H9 (cell line): Measurements from ENCODE around the gene DPYD. TPM values are rescaled to one million over a fixed set of nuclear protein-coding genes. Genes with fewer than 3 reads are reported as not detected.

ENCODE experiments used
- DNase-seq: peaks from one replicate; pipeline ENCODE4 v3.0.0-alpha.2; 2017
- H2AFZ ChIP-seq: one replicate; pipeline ENCODE4 v1.6.1; 2013; ENCODE audit warnings: mild to moderate bottlenecking, low read length, control low read depth, moderate library complexity
- H2AK5ac ChIP-seq: 2 replicates; pipeline ENCODE4 v1.6.1; 2013; ENCODE audit warnings: low read length, control low read depth, mixed read lengths; ENCODE audit not compliant: insufficient read length
- H2BK120ac ChIP-seq: one replicate; pipeline ENCODE4 v1.6.1; 2013; ENCODE audit warnings: low read depth, mild to moderate bottlenecking, low read length, control low read depth, inconsistent platforms; ENCODE audit not compliant: poor library complexity, severe bottlenecking
- H2BK12ac ChIP-seq: 2 replicates; pipeline ENCODE4 v1.6.1; 2013; ENCODE audit warnings: low read length, control low read depth, mixed read lengths, low read depth; ENCODE audit not compliant: insufficient read length
- H2BK15ac ChIP-seq: 2 replicates; pipeline ENCODE4 v1.6.1; 2013; ENCODE audit warnings: low read depth, low read length, control low read depth
- H2BK20ac ChIP-seq: one replicate; pipeline ENCODE4 v1.6.1; 2013; ENCODE audit warnings: low read depth, mild to moderate bottlenecking, low read length, control low read depth, inconsistent platforms; ENCODE audit not compliant: poor library complexity, severe bottlenecking
- H2BK5ac ChIP-seq: 2 replicates; pipeline ENCODE4 v1.6.1; 2013; ENCODE audit warnings: low read length, control low read depth, mixed read lengths; ENCODE audit not compliant: insufficient read length
- H3K14ac ChIP-seq: 2 replicates; pipeline ENCODE4 v1.6.1; 2013; ENCODE audit warnings: low read length, control low read depth; ENCODE audit not compliant: insufficient read depth
- H3K18ac ChIP-seq: 2 replicates; pipeline ENCODE4 v1.6.1; 2013; ENCODE audit warnings: low read depth, mild to moderate bottlenecking, mixed read lengths, low read length, control low read depth; ENCODE audit not compliant: insufficient read length
- H3K23ac ChIP-seq: 2 replicates; pipeline ENCODE4 v1.6.1; 2013; ENCODE audit warnings: low read length, control low read depth, mixed read lengths, low read depth; ENCODE audit not compliant: insufficient read length
- H3K23me2 ChIP-seq: 2 replicates; pipeline ENCODE4 v1.6.1; 2013; ENCODE audit warnings: low read depth, mild to moderate bottlenecking, mixed read lengths, low read length, control low read depth; ENCODE audit not compliant: insufficient read length, poor library complexity, severe bottlenecking
- H3K27ac ChIP-seq: 2 replicates; pipeline ENCODE4 v1.5.1; 2013; ENCODE audit warnings: low read length, control low read depth, mixed read lengths, low read depth; ENCODE audit not compliant: insufficient read length
- H3K27me3 ChIP-seq: 2 replicates; pipeline ENCODE4 v1.6.1; 2013; ENCODE audit warnings: low read length, control low read depth, inconsistent platforms; ENCODE audit not compliant: insufficient read depth
- H3K4ac ChIP-seq: 2 replicates; pipeline ENCODE4 v1.6.1; 2013; ENCODE audit warnings: low read depth, mild to moderate bottlenecking, control low read depth, inconsistent platforms, low read length, moderate library complexity
- H3K4me1 ChIP-seq: 2 replicates; pipeline ENCODE4 v1.6.1; 2013; ENCODE audit warnings: low read length, control low read depth, inconsistent platforms; ENCODE audit not compliant: insufficient read depth
- H3K4me2 ChIP-seq: 2 replicates; pipeline ENCODE4 v1.6.1; 2013; ENCODE audit warnings: low read length, control low read depth, mixed read lengths; ENCODE audit not compliant: insufficient read length, insufficient read depth
- H3K56ac ChIP-seq: 2 replicates; pipeline ENCODE4 v1.6.1; 2013; ENCODE audit warnings: low read depth, mild to moderate bottlenecking, mixed read lengths, low read length, control low read depth; ENCODE audit not compliant: insufficient read length
- H3K79me1 ChIP-seq: 2 replicates; pipeline ENCODE4 v1.6.1; 2013; ENCODE audit warnings: low read depth, mild to moderate bottlenecking, moderate library complexity, low read length, control low read depth, inconsistent platforms; ENCODE audit not compliant: insufficient read depth, poor library complexity, severe bottlenecking
- H3K79me2 ChIP-seq: 2 replicates; pipeline ENCODE4 v1.6.1; 2013; ENCODE audit warnings: low read length, control low read depth, inconsistent platforms; ENCODE audit not compliant: insufficient read depth
- H3K9ac ChIP-seq: 2 replicates; pipeline ENCODE4 v1.6.1; 2013; ENCODE audit warnings: low read length, control low read depth, mixed read lengths; ENCODE audit not compliant: insufficient read length; ENCODE audit errors: extremely low read depth
- H3K9me3 ChIP-seq: one replicate; pipeline ENCODE4 v1.6.1; 2013; ENCODE audit warnings: low read depth, low read length, inconsistent platforms; ENCODE audit not compliant: control insufficient read depth
- H3T11ph ChIP-seq: one replicate; pipeline ENCODE4 v1.6.1; 2013; ENCODE audit warnings: mild to moderate bottlenecking, low read length, control low read depth, inconsistent platforms
- H4K20me1 ChIP-seq: one replicate; pipeline ENCODE4 v1.6.1; 2013; ENCODE audit not compliant: control insufficient read depth, insufficient read length, insufficient read depth
- H4K5ac ChIP-seq: 2 replicates; pipeline ENCODE4 v1.6.1; 2013; ENCODE audit warnings: low read depth, mild to moderate bottlenecking, mixed read lengths, low read length, control low read depth; ENCODE audit not compliant: insufficient read length
- H4K8ac ChIP-seq: replicated peaks from 2 replicates; pipeline ENCODE4 v1.6.1; 2013; ENCODE audit warnings: low read length, control low read depth, mixed read lengths, low read depth; ENCODE audit not compliant: insufficient read length
- H4K91ac ChIP-seq: 2 replicates; pipeline ENCODE4 v1.6.1; 2013; ENCODE audit warnings: low read depth, mild to moderate bottlenecking, moderate library complexity, mixed read lengths, low read length, control low read depth; ENCODE audit not compliant: insufficient read length
- H3K27ac Mint-ChIP-seq, 3 experiments: 2 replicates in 2 of 3; 3 replicates in 1 of 3; pipeline ENCODE4 v1.8.0; 2020 to 2021; ENCODE audit warnings: mixed read lengths in 3 of 3, mild to moderate bottlenecking in 1 of 3, moderate library complexity in 1 of 3
- H3K27me3 Mint-ChIP-seq: 2 replicates; pipeline ENCODE4 v1.8.0; 2021; ENCODE audit warnings: low read depth, mild to moderate bottlenecking, moderate library complexity, mixed read lengths
- H3K36me3 Mint-ChIP-seq, 3 experiments: 2 replicates in 2 of 3; 3 replicates in 1 of 3; pipeline ENCODE4 v1.8.0; 2020 to 2021; ENCODE audit warnings: low read depth in 3 of 3, mixed read lengths in 3 of 3; ENCODE audit not compliant: insufficient read depth in 1 of 3
- H3K4me1 Mint-ChIP-seq, 2 experiments: 2 replicates each; pipeline ENCODE4 v1.8.0; 2020; ENCODE audit warnings: mixed read lengths in 2 of 2
- H3K4me3 Mint-ChIP-seq, 2 experiments: 2 replicates in 1 of 2; 3 replicates in 1 of 2; pipeline ENCODE4 v1.8.0; 2020 to 2021; ENCODE audit warnings: mild to moderate bottlenecking in 2 of 2, mixed read lengths in 2 of 2, moderate library complexity in 1 of 2
- H3K9me3 Mint-ChIP-seq, 2 experiments: 2 replicates in 1 of 2; 3 replicates in 1 of 2; pipeline ENCODE4 v1.8.0; 2020; ENCODE audit warnings: mild to moderate bottlenecking in 2 of 2, mixed read lengths in 2 of 2, moderate library complexity in 1 of 2
- total RNA-seq: library from RNA; stranded (reverse); gene quantifications from 2 replicates; pipeline ENCODE4 v1.2.1, GENCODE V29; 2021
- TF ChIP-seq, protein P1 (sequence below): fragments of 200-600 bp; sonication (generic); conservative IDR thresholded peaks from 3 replicates; pipeline ENCODE4 v1.8.0; 2021; ENCODE audit warnings: antibody characterized with exemption, mild to moderate bottlenecking

The DPYD gene
- total RNA-seq, 1 experiment from 2014 or later = 0.37 TPM

DNA sequence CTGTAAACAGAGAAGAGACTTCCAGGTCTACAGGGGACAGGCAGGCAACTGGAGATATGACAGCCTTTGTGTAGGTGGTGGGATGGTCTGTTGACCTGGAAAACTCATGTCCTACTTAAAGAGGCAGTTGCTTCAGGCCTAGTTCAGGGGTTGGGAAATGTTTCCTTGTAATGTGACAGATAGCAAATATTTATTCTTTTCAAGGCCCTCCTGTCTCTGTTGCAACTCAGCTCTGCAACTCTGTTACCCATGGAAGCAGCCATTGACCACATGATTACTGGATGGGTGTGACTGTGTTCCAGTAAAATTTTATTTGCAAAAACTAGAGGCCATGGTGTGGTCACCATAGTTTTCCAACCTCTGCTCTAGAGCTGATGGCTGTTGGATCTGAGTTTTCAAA lies 857.3 kb downstream of the DPYD start:
- Histone ChIP-seq H3K79me2 (no peaks in the 10 kb centered on the region), H2AFZ (no peak overlapping the region)

More for the DNA sequence above, 857.3 kb downstream of the DPYD start:
- Histone ChIP-seq H3K79me1 (no peaks in the 10 kb centered on the region), H3T11ph (no peak overlapping the region), H3K23me2 (no peaks in the 10 kb centered on the region), H3K56ac (no peak overlapping the region), H4K8ac (no peak overlapping the region), H3K4ac (no peak overlapping the region), H3K14ac (no peak overlapping the region), H2AK5ac (no peak overlapping the region), H2BK20ac (no peak overlapping the region), H2BK12ac (no peak overlapping the region), H3K9ac (no peak overlapping the region), H2BK5ac (no peak overlapping the region), H3K23ac (no peak overlapping the region), H4K20me1 (no peaks in the 10 kb centered on the region), H3K4me2 (no peak overlapping the region), H4K91ac (no peak overlapping the region), H3K9me3 (peaks cover 10% of the 10 kb centered on the region), H3K18ac (no peak overlapping the region), H3K27ac (no peak overlapping the region), H3K4me1 (no peaks in the 10 kb centered on the region), H4K5ac (no peak overlapping the region), H2BK15ac (no peak overlapping the region), H2BK120ac (no peak overlapping the region), H3K27me3 (no peaks in the 10 kb centered on the region)
- Mint-ChIP-seq H3K9me3 (peaks cover 21 to 23% of the 10 kb centered on the region in 2 experiments; a peak in 4 of 5 replicates), H3K36me3 (peaks cover 0 to 36% (median 20%) of the 10 kb centered on the region in 3 experiments; a peak in 5 of 7 replicates), H3K4me1 (no peaks in the 10 kb centered on the region), H3K27ac (no peak overlapping the region), H3K27me3 (no peaks in the 10 kb centered on the region; the same call in 1 of the 2 replicates), H3K4me3 (no peak overlapping the region)
- TF ChIP-seq, protein P1, sequence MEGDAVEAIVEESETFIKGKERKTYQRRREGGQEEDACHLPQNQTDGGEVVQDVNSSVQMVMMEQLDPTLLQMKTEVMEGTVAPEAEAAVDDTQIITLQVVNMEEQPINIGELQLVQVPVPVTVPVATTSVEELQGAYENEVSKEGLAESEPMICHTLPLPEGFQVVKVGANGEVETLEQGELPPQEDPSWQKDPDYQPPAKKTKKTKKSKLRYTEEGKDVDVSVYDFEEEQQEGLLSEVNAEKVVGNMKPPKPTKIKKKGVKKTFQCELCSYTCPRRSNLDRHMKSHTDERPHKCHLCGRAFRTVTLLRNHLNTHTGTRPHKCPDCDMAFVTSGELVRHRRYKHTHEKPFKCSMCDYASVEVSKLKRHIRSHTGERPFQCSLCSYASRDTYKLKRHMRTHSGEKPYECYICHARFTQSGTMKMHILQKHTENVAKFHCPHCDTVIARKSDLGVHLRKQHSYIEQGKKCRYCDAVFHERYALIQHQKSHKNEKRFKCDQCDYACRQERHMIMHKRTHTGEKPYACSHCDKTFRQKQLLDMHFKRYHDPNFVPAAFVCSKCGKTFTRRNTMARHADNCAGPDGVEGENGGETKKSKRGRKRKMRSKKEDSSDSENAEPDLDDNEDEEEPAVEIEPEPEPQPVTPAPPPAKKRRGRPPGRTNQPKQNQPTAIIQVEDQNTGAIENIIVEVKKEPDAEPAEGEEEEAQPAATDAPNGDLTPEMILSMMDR = no peak
- no peak for DNase-seq
